GM12878 (cell line): ENCODE results near the gene ETF1. TPM values are rescaled to one million over a fixed set of nuclear protein-coding genes. Genes with fewer than 3 reads are reported as not detected.

Source experiments
- CBFB ChIP-seq: IDR thresholded peaks from 2 replicates; pipeline ENCODE4 v1.6.1; 2016; ENCODE audit warnings: antibody characterized with exemption, low read depth
- ELK1 ChIP-seq: IDR thresholded peaks from 2 replicates; pipeline ENCODE4 v1.6.1; 2012; ENCODE audit warnings: low read depth, low read length, improper control_type of control experiment
- FOS ChIP-seq: IDR thresholded peaks from 3 replicates; pipeline ENCODE4 v1.6.1; 2011; ENCODE audit warnings: borderline replicate concordance; ENCODE audit not compliant: insufficient read length; ENCODE audit errors: extremely low read depth
- HSF1 ChIP-seq: fragments of 150-350 bp; IDR thresholded peaks from 2 replicates; pipeline ENCODE4 v1.6.1; 2014; ENCODE audit warnings: mild to moderate bottlenecking, low read depth, low read length
- IRF3 ChIP-seq: fragments of 450-650 bp; IDR thresholded peaks from 2 replicates; pipeline ENCODE4 v1.6.1; 2014; ENCODE audit warnings: mild to moderate bottlenecking
- MEF2A ChIP-seq: IDR thresholded peaks from 2 replicates; pipeline ENCODE4 v1.6.1; 2011; ENCODE audit warnings: low read depth, mild to moderate bottlenecking, low read length, moderate library complexity; ENCODE audit not compliant: insufficient read depth
- MLLT1 ChIP-seq: fragments of 450-650 bp; IDR thresholded peaks from 2 replicates; pipeline ENCODE4 v1.6.1; 2016; ENCODE audit warnings: mild to moderate bottlenecking
- NR2C1 ChIP-seq: fragments of 450-650 bp; IDR thresholded peaks from 2 replicates; pipeline ENCODE4 v1.6.1; 2017; ENCODE audit warnings: antibody characterized with exemption, mild to moderate bottlenecking, moderate library complexity
- PRDM15 ChIP-seq: fragments of 450-650 bp; formaldehyde crosslinking; IDR thresholded peaks from 2 replicates; pipeline ENCODE4 v1.4.0; 2020; ENCODE audit warnings: mild to moderate bottlenecking, moderate library complexity
- REST ChIP-seq: IDR thresholded peaks from 2 replicates; pipeline ENCODE4 v1.6.1; 2012; ENCODE audit warnings: mild to moderate bottlenecking, low read depth, low read length
- STAT1 ChIP-seq: fragments of 450-650 bp; conservative IDR thresholded peaks from 2 replicates; pipeline ENCODE4 v1.6.1; 2014; ENCODE audit warnings: antibody characterized with exemption, mild to moderate bottlenecking
- ZBTB33 ChIP-seq: fragments of 450-650 bp; IDR thresholded peaks from 2 replicates; pipeline ENCODE4 v1.6.1; 2017; ENCODE audit warnings: mild to moderate bottlenecking
- polyA plus RNA-seq, 11 experiments: library from polyadenylated mRNA; depleted of rRNA in 4 of 11; unstranded in 6 of 11; stranded (reverse) in 5 of 11; fragments of >200 nt; fragmentation: Nextera tagmentation in 4 of 11; fragmentation: Illumina TruSeq in 1 of 11; extraction: Ambion mirVana in 4 of 11; extraction: Trizol in 1 of 11; gene quantifications; 1 replicate in 1 of 11; 2 replicates in 10 of 11; pipeline versions ENCODE4 v1.2.1 to v1.2.3, GENCODE V29; 2011 to 2016; ENCODE audit warnings: inconsistent platforms in 2 of 11, missing spikeins in 2 of 11, low read depth in 1 of 11
- total RNA-seq, 4 experiments: library from RNA; depleted of rRNA in 3 of 4; stranded (reverse); fragments of >200 nt in 3 of 4; fragmentation: Illumina TruSeq in 1 of 4; extraction: Trizol in 1 of 4; gene quantifications; 2 replicates each; pipeline versions ENCODE4 v1.2.1 to v1.2.3, GENCODE V29; 2013 to 2021

ETF1 gene
- total and polyA plus RNA-seq, 10 of the 15 experiments (the other 5 are each of a cell fraction or from before 2014, with no cell fraction given) = 29.8 to 145 (median 108) TPM

GRCh38 chr5:138465261-138466124 lies 77.5 kb downstream of the ETF1 start, which contains the start of gene EGR1 (continued):
- TF ChIP-seq REST = no peak
- TF ChIP-seq STAT1 = no peak
- TF ChIP-seq IRF3 = 0 out of 2 replicates have a peak, but pooled peaks have one; percentile 29
- TF ChIP-seq ELK1 = peak; percentile 74; the same call in 1 of the 2 replicates
- TF ChIP-seq CBFB = no peak
- 0 out of 2 replicates have a peak, but pooled peaks have one; percentile 4 for TF ChIP-seq MEF2A
- TF ChIP-seq ZBTB33 = peak; percentile 98
- no peak for TF ChIP-seq FOS
- no peak for TF ChIP-seq HSF1
- TF ChIP-seq PRDM15 (CRISPR knock-in tag) = no peak
- peak; percentile 98 for TF ChIP-seq MLLT1
- peak; percentile 39 for TF ChIP-seq NR2C1
